ENCODE data around the gene TOX3. TPM values are rescaled to one million over a fixed set of nuclear protein-coding genes. Genes with fewer than 3 reads are reported as not detected.

The TOX3 gene
- polyA plus RNA-seq, 1 donor from 2014 or later: 2.3 TPM

- H3F3A ChIP-seq (ENCODE audit: insufficient read depth, low read length, poor library complexity, severe bottlenecking): no peaks in the 10 kb centered on the region
- H3K4me2 ChIP-seq (ENCODE audit: low read length): no peak overlapping the region
- no peak for TF ChIP-seq REST (IDR thresholded peaks at IDR 0.05; ENCODE audit: borderline replicate concordance)
- TF ChIP-seq TAF1 (IDR thresholded peaks at IDR 0.05; ENCODE audit: low read depth): no peak
- TF ChIP-seq CTCF (IDR thresholded peaks at IDR 0.05; ENCODE audit: poor library complexity, severe bottlenecking): no peak
- TF ChIP-seq EZH2 (IDR thresholded peaks at IDR 0.05; ENCODE audit: borderline replicate concordance, insufficient read depth, low read length, poor library complexity, severe bottlenecking): no peak
- TF ChIP-seq MXI1 (conservative IDR thresholded peaks at IDR 0.05; ENCODE audit: poor library complexity, severe bottlenecking): no peak
- no peak overlapping the region for H3K27ac ChIP-seq (ENCODE audit: low read length)
- H4K20me1 ChIP-seq (ENCODE audit: insufficient read depth): no peaks in the 10 kb centered on the region
- H3K36me3 ChIP-seq (ENCODE audit: insufficient read depth, low read length): no peaks in the 10 kb centered on the region
- H3K4me3 ChIP-seq (ENCODE audit: low read length): no peak overlapping the region
- no peak overlapping the region for H2AFZ ChIP-seq (ENCODE audit: low read depth, low read length)
- no peaks in the 10 kb centered on the region for H3K27me3 ChIP-seq (ENCODE audit: insufficient read depth, low read depth, low read length)
- H3K9me2 ChIP-seq (ENCODE audit: insufficient read depth, low read length): no peaks in the 10 kb centered on the region
- no peak overlapping the region for H3K9ac ChIP-seq (ENCODE audit: low read length)
- H3K9me3 ChIP-seq (ENCODE audit: low read length): no peaks in the 10 kb centered on the region
- no peaks in the 10 kb centered on the region for H3K79me2 ChIP-seq (replicated peaks; ENCODE audit: insufficient read depth, low read length)
Measured at GRCh38 chr16:52591934-52592592, 45.1 kb upstream of the TOX3 start.

- no peaks in the 10 kb centered on the region for H3K79me2 ChIP-seq (replicated peaks; ENCODE audit: insufficient read depth, low read length)
- no peaks in the 10 kb centered on the region for H3F3A ChIP-seq (ENCODE audit: insufficient read depth, low read length, poor library complexity, severe bottlenecking)
- TF ChIP-seq RAD21 (conservative IDR thresholded peaks at IDR 0.05) (no peak), TAF1 (IDR thresholded peaks at IDR 0.05; ENCODE audit: low read depth) (no peak), CTCF (IDR thresholded peaks at IDR 0.05; ENCODE audit: poor library complexity, severe bottlenecking) (no peak), EZH2 (IDR thresholded peaks at IDR 0.05; ENCODE audit: borderline replicate concordance, insufficient read depth, low read length, poor library complexity, severe bottlenecking) (no peak), MXI1 (conservative IDR thresholded peaks at IDR 0.05; ENCODE audit: poor library complexity, severe bottlenecking) (no peak), EP300 (conservative IDR thresholded peaks at IDR 0.05; ENCODE audit: poor library complexity, severe bottlenecking) (no peak), POLR2AphosphoS5 (IDR thresholded peaks at IDR 0.05) (no peak), SMC3 (conservative IDR thresholded peaks at IDR 0.05; ENCODE audit: poor library complexity) (no peak), REST (IDR thresholded peaks at IDR 0.05; ENCODE audit: borderline replicate concordance) (no peak)
- H4K20me1 ChIP-seq (ENCODE audit: insufficient read depth): no peaks in the 10 kb centered on the region
- no peak overlapping the region for H3K9ac ChIP-seq (ENCODE audit: low read length)
- no peak overlapping the region for H3K27ac ChIP-seq (ENCODE audit: low read length)
- no peaks in the 10 kb centered on the region for H3K27me3 ChIP-seq (ENCODE audit: insufficient read depth, low read depth, low read length)
- H3K36me3 ChIP-seq (ENCODE audit: insufficient read depth, low read length): no peaks in the 10 kb centered on the region
- H2AFZ ChIP-seq (ENCODE audit: low read depth, low read length): no peak overlapping the region
- H3K9me2 ChIP-seq (ENCODE audit: insufficient read depth, low read length): no peaks in the 10 kb centered on the region
- no peak overlapping the region for H3K4me3 ChIP-seq (ENCODE audit: low read length)
- H3K4me2 ChIP-seq (ENCODE audit: low read length): no peak overlapping the region
- H3K9me3 ChIP-seq (ENCODE audit: low read length): no peaks in the 10 kb centered on the region
Measured at GRCh38 chr16:52591471-52591870, 44.5 kb upstream of the TOX3 start.
